Keratinocyte (primary cell): ENCODE measurements around the gene PTRHD1. TPM values are rescaled to one million over a fixed set of nuclear protein-coding genes. Genes with fewer than 3 reads are reported as not detected.

Experiments
- DNase-seq: peaks from one replicate; pipeline ENCODE4 v3.0.0-alpha.2; 2011; ENCODE audit warnings: low read depth, missing footprints, low spot score
- FAIRE-seq: peaks from 2 replicates; lab custom pipeline; 2011; peaks lifted over from hg19 to GRCh38; lab: Jason Lieb, UNC
- H2AFZ ChIP-seq: 2 replicates; pipeline ENCODE4 v1.6.0; 2012; ENCODE audit warnings: low read length, control low read depth, inconsistent platforms; ENCODE audit not compliant: control insufficient read depth
- H3K27ac ChIP-seq: 2 replicates; pipeline ENCODE4 v1.5.1; 2011; ENCODE audit warnings: low read length; ENCODE audit not compliant: control insufficient read depth, insufficient read depth
- H3K27me3 ChIP-seq: 3 replicates; pipeline ENCODE4 v1.6.0; 2011; ENCODE audit warnings: low read length; ENCODE audit not compliant: control insufficient read depth, insufficient read depth; ENCODE audit errors: extremely low read depth
- H3K36me3 ChIP-seq, 2 experiments: 2 replicates in 1 of 2; 3 replicates in 1 of 2; pipeline ENCODE4 v1.5.1; 2011; ENCODE audit warnings: low read length in 2 of 2, mild to moderate bottlenecking in 1 of 2; ENCODE audit not compliant: control insufficient read depth in 2 of 2, insufficient read depth in 2 of 2; ENCODE audit errors: extremely low read depth in 1 of 2
- H3K4me1 ChIP-seq: 3 replicates; pipeline ENCODE4 v1.5.1; 2011; ENCODE audit warnings: low read length; ENCODE audit not compliant: control insufficient read depth, insufficient read depth; ENCODE audit errors: extremely low read depth
- H3K4me2 ChIP-seq: 3 replicates; pipeline ENCODE4 v1.6.0; 2011; ENCODE audit warnings: low read depth, low read length; ENCODE audit not compliant: control insufficient read depth, insufficient read depth; ENCODE audit errors: extremely low read depth
- H3K4me3 ChIP-seq, 3 experiments: fragments of 200-600 bp in 1 of 3; sonication (generic) in 1 of 3; 2 replicates in 2 of 3; 3 replicates in 1 of 3; pipeline ENCODE4 v1.5.1; 2011 to 2016; ENCODE audit warnings: low read length in 3 of 3, mild to moderate bottlenecking in 3 of 3, control low read depth in 2 of 3, inconsistent platforms in 1 of 3, low read depth in 1 of 3, mixed read lengths in 1 of 3, mixed run types in 1 of 3, moderate library complexity in 1 of 3; ENCODE audit not compliant: control insufficient read depth in 2 of 3, insufficient read depth in 2 of 3; ENCODE audit errors: extremely low read depth in 1 of 3
- H3K79me2 ChIP-seq: 2 replicates; pipeline ENCODE4 v1.6.0; 2012; ENCODE audit warnings: low read length; ENCODE audit not compliant: control insufficient read depth, insufficient read depth
- H3K9ac ChIP-seq: 3 replicates; pipeline ENCODE4 v1.6.0; 2011; ENCODE audit warnings: low read length; ENCODE audit not compliant: control insufficient read depth, insufficient read depth; ENCODE audit errors: extremely low read depth
- H3K9me1 ChIP-seq: 3 replicates; pipeline ENCODE4 v1.6.0; 2011; ENCODE audit warnings: low read length; ENCODE audit not compliant: control insufficient read depth, insufficient read depth; ENCODE audit errors: extremely low read depth
- H3K9me3 ChIP-seq: 2 replicates; pipeline ENCODE4 v1.5.1; 2012; ENCODE audit warnings: low read depth, low read length; ENCODE audit not compliant: control insufficient read depth
- H4K20me1 ChIP-seq: 3 replicates; pipeline ENCODE4 v1.6.0; 2011; ENCODE audit warnings: low read length; ENCODE audit not compliant: control insufficient read depth, insufficient read depth; ENCODE audit errors: extremely low read depth
- CTCF ChIP-seq, 3 experiments: IDR thresholded peaks in 1 of 3; conservative IDR thresholded peaks in 1 of 3; optimal IDR thresholded peaks in 1 of 3; 2 replicates in 2 of 3; 3 replicates in 1 of 3; pipeline versions ENCODE3 to v1.5.1; 2011; ENCODE audit warnings: low read length in 3 of 3, mild to moderate bottlenecking in 3 of 3, moderate library complexity in 2 of 3, control low read depth in 1 of 3, inconsistent platforms in 1 of 3; ENCODE audit not compliant: insufficient read depth in 2 of 3; ENCODE audit errors: extremely low read depth in 1 of 3
- EZH2 ChIP-seq: IDR thresholded peaks from one replicate; pipeline ENCODE4 v1.6.1; 2012; ENCODE audit warnings: inconsistent platforms, mild to moderate bottlenecking, low read length, moderate library complexity
- dilution Hi-C: fragments of 300-500 bp; cut with MboI; formaldehyde crosslinking; loops from one replicate; pipeline ENCODE4 v1.7.0; 2020; ENCODE audit warnings: low sequenced_read_pairs; ENCODE audit not compliant: extremely low pct_ligation_motif_present
- polyA plus RNA-seq, 5 experiments: library from polyadenylated mRNA; depleted of rRNA in 3 of 5; stranded (reverse) in 3 of 5; stranded (forward) in 1 of 5; unstranded in 1 of 5; fragments of >200 nt; gene quantifications; 1 replicate in 1 of 5; 2 replicates in 3 of 5; 3 replicates in 1 of 5; pipeline versions ENCODE4 v1.2.1 to v1.2.3, GENCODE V29; 2011 to 2012; ENCODE audit warnings: missing spikeins in 2 of 5, low read depth in 1 of 5, low replicate concordance in 1 of 5

PTRHD1 gene
- polyA plus RNA-seq, 1 donor (not counting 4 experiments of a cell fraction or from before 2014, with no cell fraction given), result 36.9 TPM

- no peak overlapping the region for H3K4me2 ChIP-seq
- H4K20me1 ChIP-seq, result peaks cover 3% of the 10 kb centered on the region
- dilution Hi-C loops, result no loop called here
- FAIRE-seq, result no peak
- H3K9me3 ChIP-seq, result no peaks in the 10 kb centered on the region
- TF ChIP-seq CTCF (optimal IDR thresholded peaks at IDR 0.05 in 1 of 3, IDR thresholded peaks at IDR 0.05 in 1 of 3, conservative IDR thresholded peaks at IDR 0.05 in 1 of 3; ENCODE audit: extremely low read depth in 1 of 3, insufficient read depth in 2 of 3, low read length in 3 of 3) (no peak), EZH2 (no peak)
- no peaks in the 10 kb centered on the region for H3K27me3 ChIP-seq
- peaks cover 17 to 42% of the 10 kb centered on the region in 2 experiments for H3K36me3 ChIP-seq
- no peak for DNase-seq
- no peak overlapping the region for H3K27ac ChIP-seq
- no peak overlapping the region for H3K4me3 ChIP-seq
- H3K9ac ChIP-seq, result no peak overlapping the region
- no peaks in the 10 kb centered on the region for H3K9me1 ChIP-seq
- H2AFZ ChIP-seq, result no peak overlapping the region
- no peaks in the 10 kb centered on the region for H3K4me1 ChIP-seq
- no peaks in the 10 kb centered on the region for H3K79me2 ChIP-seq
Measured at GRCh38 chr2:24820175-24820513, 27.0 kb upstream of the PTRHD1 start.

- no peak overlapping the region for H3K9ac ChIP-seq
- FAIRE-seq, result no peak
Measured at GRCh38 chr2:24819442-24820174, 26.4 kb upstream of the PTRHD1 start.

More at GRCh38 chr2:24819442-24820174, 26.4 kb upstream of the PTRHD1 start:
- no peak overlapping the region for H3K4me3 ChIP-seq
- H3K27me3 ChIP-seq, result no peaks in the 10 kb centered on the region
- no peak for DNase-seq
- no peaks in the 10 kb centered on the region for H3K9me3 ChIP-seq
- no peaks in the 10 kb centered on the region for H3K9me1 ChIP-seq
- dilution Hi-C loops, result no loop called here
- H4K20me1 ChIP-seq, result peaks cover 3% of the 10 kb centered on the region
- H3K27ac ChIP-seq, result no peak overlapping the region
- no peak overlapping the region for H3K4me2 ChIP-seq
- H2AFZ ChIP-seq, result no peak overlapping the region
- H3K36me3 ChIP-seq, result peaks cover 17 to 42% of the 10 kb centered on the region in 2 experiments
- H3K4me1 ChIP-seq, result no peaks in the 10 kb centered on the region
- TF ChIP-seq EZH2, result no peak
- TF ChIP-seq CTCF (optimal IDR thresholded peaks at IDR 0.05 in 1 of 3, IDR thresholded peaks at IDR 0.05 in 1 of 3, conservative IDR thresholded peaks at IDR 0.05 in 1 of 3; ENCODE audit: extremely low read depth in 1 of 3, insufficient read depth in 2 of 3, low read length in 3 of 3), result no peak
- H3K79me2 ChIP-seq, result no peaks in the 10 kb centered on the region
